WI38 (cell line): ENCODE measurements around the gene SAYSD1.

Source experiments
- H3K4me3 ChIP-seq: 2 replicates; pipeline ENCODE4 v1.5.1; 2011; ENCODE audit warnings: low read depth, mild to moderate bottlenecking, control low read depth, low read length
- CTCF ChIP-seq: IDR thresholded peaks from 2 replicates; pipeline ENCODE4 v1.5.1; 2012; ENCODE audit warnings: low read depth, mild to moderate bottlenecking, control low read depth, low read length

SAYSD1 gene

DNA sequence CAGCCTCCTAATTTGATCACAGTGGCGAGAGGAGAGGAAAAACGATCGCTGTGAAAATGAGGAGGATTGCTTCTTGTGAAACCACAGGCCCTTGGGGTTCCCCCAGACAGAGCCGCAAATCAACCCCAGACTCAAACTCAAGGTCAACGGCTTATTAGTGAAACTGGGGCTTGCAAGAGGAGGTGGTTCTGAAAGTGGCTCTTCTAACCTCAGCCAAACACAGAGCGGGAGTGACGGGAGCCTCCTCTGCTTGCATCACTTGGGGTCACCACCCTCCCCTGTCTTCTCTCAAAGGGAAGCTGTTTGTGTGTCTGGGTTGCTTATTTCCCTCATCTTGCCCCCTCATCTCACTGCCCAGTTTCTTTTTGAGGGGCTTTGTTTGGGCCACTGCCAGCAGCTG is 28.7 kb downstream of the SAYSD1 start:
- TF ChIP-seq CTCF, result no peak
- H3K4me3 ChIP-seq, result no peak overlapping the region

- H3K4me3 ChIP-seq, result no peak overlapping the region
- no peak for TF ChIP-seq CTCF
Measured at GRCh38 chr6:39085129-39085797, 29.7 kb downstream of the SAYSD1 start.

- TF ChIP-seq CTCF, result no peak
- H3K4me3 ChIP-seq, result no peak overlapping the region
Measured at GRCh38 chr6:39084506-39084905, 30.5 kb downstream of the SAYSD1 start.

GRCh38 chr6:39083231-39083634 is 31.8 kb downstream of the SAYSD1 start:
- TF ChIP-seq CTCF, result no peak
- H3K4me3 ChIP-seq, result no peak overlapping the region

GRCh38 chr6:39082310-39082709 is 32.7 kb downstream of the SAYSD1 start:
- H3K4me3 ChIP-seq, result no peak overlapping the region
- TF ChIP-seq CTCF, result no peak

- no peak for TF ChIP-seq CTCF
Measured at GRCh38 chr6:39080246-39080875, 34.6 kb downstream of the SAYSD1 start.

More at GRCh38 chr6:39080246-39080875, 34.6 kb downstream of the SAYSD1 start:
- no peak overlapping the region for H3K4me3 ChIP-seq
